Measurements from ENCODE around the gene DHX32. TPM values are rescaled to one million over a fixed set of nuclear protein-coding genes. Genes with fewer than 3 reads are reported as not detected.

The DHX32 gene
- total RNA-seq, 4 donors from 2014 or later, result 22.1 to 31.5 (median 27.5) TPM

DNA sequence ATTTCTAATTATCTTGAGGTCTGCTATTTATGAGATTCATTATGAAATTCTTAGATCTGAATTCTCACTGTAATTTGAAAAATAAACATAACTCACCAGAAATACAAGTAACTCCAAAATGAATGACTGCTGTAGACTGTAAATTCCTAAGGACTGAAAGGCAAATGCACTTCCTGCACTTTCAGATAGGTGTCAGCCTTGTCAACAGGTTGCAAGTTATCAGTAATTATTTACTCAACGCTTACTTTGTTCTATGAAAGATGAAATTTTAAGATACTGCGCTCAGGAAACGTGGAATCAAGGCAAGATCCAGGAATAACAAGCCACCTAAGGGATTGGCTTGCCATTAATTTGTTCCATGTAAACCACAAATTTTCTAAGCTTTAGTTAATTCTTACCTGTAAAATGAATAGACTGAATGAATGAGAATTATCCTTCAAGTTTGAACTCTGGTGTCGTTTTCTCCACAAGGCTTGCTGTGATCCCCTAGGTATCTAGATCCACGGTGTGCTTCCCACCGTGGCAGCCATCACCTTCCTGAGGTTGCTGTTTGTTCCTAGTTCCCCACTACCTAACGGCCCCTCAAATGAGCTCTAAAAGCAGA, 12.6 kb downstream of the DHX32 start:
- Histone ChIP-seq H3K9me3 (no peaks in the 10 kb centered on the region), H3K4me1 (no peaks in the 10 kb centered on the region), H3K27ac (no peak overlapping the region), H3K27me3 (no peaks in the 10 kb centered on the region), H3K36me3 (peaks cover 0 to 31% of the 10 kb centered on the region in 2 donors), H3K4me3 (no peak overlapping the region)
- TF ChIP-seq POLR2AphosphoS5 (IDR thresholded peaks at IDR 0.05), result no peak
- TF ChIP-seq, protein P1, sequence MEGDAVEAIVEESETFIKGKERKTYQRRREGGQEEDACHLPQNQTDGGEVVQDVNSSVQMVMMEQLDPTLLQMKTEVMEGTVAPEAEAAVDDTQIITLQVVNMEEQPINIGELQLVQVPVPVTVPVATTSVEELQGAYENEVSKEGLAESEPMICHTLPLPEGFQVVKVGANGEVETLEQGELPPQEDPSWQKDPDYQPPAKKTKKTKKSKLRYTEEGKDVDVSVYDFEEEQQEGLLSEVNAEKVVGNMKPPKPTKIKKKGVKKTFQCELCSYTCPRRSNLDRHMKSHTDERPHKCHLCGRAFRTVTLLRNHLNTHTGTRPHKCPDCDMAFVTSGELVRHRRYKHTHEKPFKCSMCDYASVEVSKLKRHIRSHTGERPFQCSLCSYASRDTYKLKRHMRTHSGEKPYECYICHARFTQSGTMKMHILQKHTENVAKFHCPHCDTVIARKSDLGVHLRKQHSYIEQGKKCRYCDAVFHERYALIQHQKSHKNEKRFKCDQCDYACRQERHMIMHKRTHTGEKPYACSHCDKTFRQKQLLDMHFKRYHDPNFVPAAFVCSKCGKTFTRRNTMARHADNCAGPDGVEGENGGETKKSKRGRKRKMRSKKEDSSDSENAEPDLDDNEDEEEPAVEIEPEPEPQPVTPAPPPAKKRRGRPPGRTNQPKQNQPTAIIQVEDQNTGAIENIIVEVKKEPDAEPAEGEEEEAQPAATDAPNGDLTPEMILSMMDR (IDR thresholded peaks at IDR 0.05), result peak; percentile 41 to 76 (median 63)
- no peak for ATAC-seq
- WGBS, 2 donors (ENCODE audit: low coverage in 1 of 2), result 48 to 58% methylated on average over 7 of the region's 7 CpGs

- Histone ChIP-seq H3K36me3 (peaks cover 0 to 35% of the 10 kb centered on the region in 2 donors), H3K9me3 (no peaks in the 10 kb centered on the region), H3K4me1 (no peaks in the 10 kb centered on the region), H3K27ac (no peak overlapping the region), H3K4me3 (no peak overlapping the region), H3K27me3 (no peaks in the 10 kb centered on the region)
- TF ChIP-seq, protein P1 (IDR thresholded peaks at IDR 0.05), result no peak
- TF ChIP-seq POLR2A (IDR thresholded peaks at IDR 0.05) (no peak), EP300 (IDR thresholded peaks at IDR 0.05) (no peak), POLR2AphosphoS5 (IDR thresholded peaks at IDR 0.05) (no peak)
- no peak for ATAC-seq
- 89% methylated on average over 3 to 5 of the region's 7 CpGs for WGBS, 2 donors (ENCODE audit: low coverage in 1 of 2)
Measured at GRCh38 chr10:125866421-125867029, 14.6 kb downstream of the DHX32 start.

DNA sequence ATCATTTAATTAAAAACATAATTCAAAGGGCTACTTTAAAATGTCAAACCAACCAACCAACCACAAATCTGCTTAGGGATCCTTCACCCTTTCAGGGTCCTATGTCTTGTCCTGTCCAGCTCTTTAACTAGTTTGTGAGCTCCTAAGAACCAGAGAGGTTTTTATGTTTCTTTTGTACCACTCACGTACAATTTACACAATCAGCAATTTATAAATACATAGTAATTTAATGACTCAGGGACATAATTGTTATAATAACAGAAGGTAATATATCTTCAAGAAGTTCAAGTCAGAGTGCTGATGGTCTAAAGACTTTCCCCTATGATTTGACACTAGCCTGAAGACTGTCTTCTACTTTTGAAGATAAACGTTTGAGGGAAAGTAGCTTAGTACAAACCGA, 16.0 kb downstream of the DHX32 start:
- TF ChIP-seq POLR2A (IDR thresholded peaks at IDR 0.05), result no peak
- TF ChIP-seq, protein P1 (IDR thresholded peaks at IDR 0.05), result no peak
- no peak for TF ChIP-seq EP300 (IDR thresholded peaks at IDR 0.05)
- TF ChIP-seq POLR2AphosphoS5 (IDR thresholded peaks at IDR 0.05), result no peak

DNA sequence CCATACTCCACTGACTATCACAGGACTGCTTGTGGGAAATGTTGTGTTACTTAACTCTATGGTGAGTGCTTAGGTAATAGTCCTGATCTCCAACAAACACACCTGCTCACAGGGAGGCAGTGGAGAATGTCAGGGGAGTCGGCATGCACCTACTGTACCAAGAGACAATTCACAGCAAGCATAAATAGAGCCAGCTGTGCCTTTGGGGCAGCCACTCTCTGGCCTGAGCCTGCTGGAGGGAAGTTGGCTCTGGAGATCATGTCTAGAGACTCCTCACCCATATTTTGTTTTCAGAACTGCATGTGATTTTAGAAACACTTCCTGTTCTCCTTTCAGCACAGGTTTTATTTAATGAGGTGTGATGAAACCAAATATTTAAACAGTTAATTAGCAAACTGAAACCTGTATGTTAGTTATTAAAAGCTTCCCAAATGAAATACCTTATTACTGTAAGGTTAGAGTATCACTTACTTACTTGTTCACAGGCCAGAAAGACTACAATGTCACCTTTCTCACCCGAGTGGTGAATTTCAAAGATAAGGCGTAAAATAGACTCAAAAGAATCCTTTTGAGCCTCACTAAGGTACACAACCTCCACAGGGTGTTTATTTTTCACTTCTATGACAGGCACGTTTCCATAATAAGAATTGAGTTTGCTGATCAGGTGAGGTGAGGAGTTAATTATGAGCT, 21.8 kb downstream of the DHX32 start:
- no peak for TF ChIP-seq POLR2AphosphoS5 (IDR thresholded peaks at IDR 0.05)
- no peak for TF ChIP-seq POLR2A (IDR thresholded peaks at IDR 0.05)
- TF ChIP-seq, protein P1 (IDR thresholded peaks at IDR 0.05), result no peak
- TF ChIP-seq EP300 (IDR thresholded peaks at IDR 0.05), result no peak
- WGBS, 2 donors (ENCODE audit: low coverage in 1 of 2), result 82 to 86% methylated on average over 2 to 3 of the region's 4 CpGs
- Histone ChIP-seq H3K4me1 (no peaks in the 10 kb centered on the region), H3K4me3 (no peak overlapping the region), H3K36me3 (peaks cover 0 to 65% of the 10 kb centered on the region in 2 donors), H3K27ac (no peak overlapping the region), H3K27me3 (no peaks in the 10 kb centered on the region), H3K9me3 (no peaks in the 10 kb centered on the region)
- no peak for ATAC-seq

More for the DNA sequence above, 16.0 kb downstream of the DHX32 start:
- H3K27ac ChIP-seq, result no peak overlapping the region
- H3K4me3 ChIP-seq, result no peak overlapping the region
- WGBS, 2 donors (ENCODE audit: low coverage in 1 of 2), result 72 to 75% methylated on average over 3 of the region's 3 CpGs
- peaks cover 0 to 42% of the 10 kb centered on the region in 2 donors for H3K36me3 ChIP-seq
- ATAC-seq, result no peak
- no peaks in the 10 kb centered on the region for H3K27me3 ChIP-seq
- no peaks in the 10 kb centered on the region for H3K9me3 ChIP-seq
- H3K4me1 ChIP-seq, result no peaks in the 10 kb centered on the region

Measured in gastroesophageal sphincter (tissue), 4 donors.